DND-41 (cell line): ENCODE results near the gene SUN5.
"Not testable (repeated sequence)": the region's sequence is repeated elsewhere in the genome, so short reads cannot be mapped to it uniquely, and the experiment has no call there.

Source experiments
- ATAC-seq: fragments of 200-7000 bp; cut with Tn5 transposase; 3 replicates; pipeline ENCODE4 v1.9.1; 2021; ENCODE audit warnings: low read depth; ENCODE audit not compliant: insufficient read depth
- DNase-seq: peaks from one replicate; pipeline ENCODE4 v3.0.0-alpha.2; 2020
- H2AFZ ChIP-seq: 2 replicates; pipeline ENCODE4 v1.6.0; 2012; ENCODE audit warnings: low read depth, low read length
- H3K27ac ChIP-seq: 2 replicates; pipeline ENCODE4 v1.5.1; 2012; ENCODE audit warnings: low read length, inconsistent platforms
- H3K27me3 ChIP-seq: fragments of 200-600 bp; sonication (generic); 2 replicates; pipeline ENCODE4 v1.6.0; 2012; ENCODE audit warnings: low read length, mild to moderate bottlenecking, inconsistent platforms; ENCODE audit not compliant: insufficient read depth, poor library complexity
- H3K36me3 ChIP-seq: 2 replicates; pipeline ENCODE4 v1.5.1; 2012; ENCODE audit warnings: low read length, inconsistent platforms; ENCODE audit not compliant: insufficient read depth
- H3K4me1 ChIP-seq: 2 replicates; pipeline ENCODE4 v1.5.1; 2012; ENCODE audit warnings: mild to moderate bottlenecking, low read length; ENCODE audit not compliant: insufficient read depth
- H3K4me2 ChIP-seq: 2 replicates; pipeline ENCODE4 v1.6.0; 2012; ENCODE audit warnings: mild to moderate bottlenecking, moderate library complexity, low read length, inconsistent platforms; ENCODE audit not compliant: insufficient read depth
- H3K4me3 ChIP-seq, 2 experiments: fragments of 200-600 bp in 1 of 2; shearing (Covaris generic) in 1 of 2; 2 replicates each; pipeline ENCODE4 v1.5.1; 2012 to 2016; ENCODE audit warnings: inconsistent platforms in 2 of 2, low read length in 2 of 2, mild to moderate bottlenecking in 2 of 2, low read depth in 1 of 2, moderate library complexity in 1 of 2
- H3K79me2 ChIP-seq: 2 replicates; pipeline ENCODE4 v1.6.0; 2012; ENCODE audit warnings: low read length, inconsistent platforms; ENCODE audit not compliant: insufficient read depth
- H3K9ac ChIP-seq: 2 replicates; pipeline ENCODE4 v1.6.0; 2012; ENCODE audit warnings: low read depth, mild to moderate bottlenecking, inconsistent platforms, low read length, moderate library complexity
- H3K9me3 ChIP-seq: 2 replicates; pipeline ENCODE4 v1.5.1; 2012; ENCODE audit warnings: low read length, moderate library complexity, mild to moderate bottlenecking, inconsistent platforms; ENCODE audit not compliant: insufficient read depth, severe bottlenecking
- H4K20me1 ChIP-seq: 2 replicates; pipeline ENCODE4 v1.6.0; 2012; ENCODE audit warnings: low read length; ENCODE audit not compliant: insufficient read depth
- CTCF ChIP-seq: IDR thresholded peaks from 2 replicates; pipeline ENCODE4 v1.5.1; 2012; ENCODE audit warnings: borderline replicate concordance, low read length, moderate library complexity, mild to moderate bottlenecking; ENCODE audit not compliant: poor library complexity, severe bottlenecking; ENCODE audit errors: extremely low read depth
- EZH2 ChIP-seq: IDR thresholded peaks from 3 replicates; pipeline ENCODE4 v1.6.1; 2012; ENCODE audit warnings: borderline replicate concordance, low read depth, mild to moderate bottlenecking, moderate library complexity, low read length, inconsistent platforms; ENCODE audit not compliant: severe bottlenecking

Gene SUN5

GRCh38 chr20:32957459-32957858 lies 46.8 kb downstream of the SUN5 start:
- H3K9ac ChIP-seq, result no peak overlapping the region
- no peak for TF ChIP-seq CTCF
- TF ChIP-seq EZH2, result no peak
- H3K4me2 ChIP-seq, result no peak overlapping the region
- ATAC-seq, result no peak
- H3K4me1 ChIP-seq, result no peaks in the 10 kb centered on the region
- H3K36me3 ChIP-seq, result no peaks in the 10 kb centered on the region
- DNase-seq, result no peak
- H3K9me3 ChIP-seq, result peaks cover 26% of the 10 kb centered on the region
- no peak overlapping the region for H3K4me3 ChIP-seq
- H4K20me1 ChIP-seq, result no peaks in the 10 kb centered on the region
- H3K27ac ChIP-seq, result no peak overlapping the region
- no peaks in the 10 kb centered on the region for H3K27me3 ChIP-seq
- H3K79me2 ChIP-seq, result no peaks in the 10 kb centered on the region
- H2AFZ ChIP-seq, result no peak overlapping the region

- H3K4me3 ChIP-seq, H3K9ac ChIP-seq, H3K79me2 ChIP-seq, H3K4me1 ChIP-seq, ATAC-seq, H3K36me3 ChIP-seq, H3K4me2 ChIP-seq, H4K20me1 ChIP-seq, DNase-seq, H3K27ac ChIP-seq, H3K27me3 ChIP-seq, H3K9me3 ChIP-seq, H2AFZ ChIP-seq: not testable (repeated sequence)
These were observed 53.7 kb downstream of the SUN5 start for GRCh38 chr20:32950539-32950938.

DNA sequence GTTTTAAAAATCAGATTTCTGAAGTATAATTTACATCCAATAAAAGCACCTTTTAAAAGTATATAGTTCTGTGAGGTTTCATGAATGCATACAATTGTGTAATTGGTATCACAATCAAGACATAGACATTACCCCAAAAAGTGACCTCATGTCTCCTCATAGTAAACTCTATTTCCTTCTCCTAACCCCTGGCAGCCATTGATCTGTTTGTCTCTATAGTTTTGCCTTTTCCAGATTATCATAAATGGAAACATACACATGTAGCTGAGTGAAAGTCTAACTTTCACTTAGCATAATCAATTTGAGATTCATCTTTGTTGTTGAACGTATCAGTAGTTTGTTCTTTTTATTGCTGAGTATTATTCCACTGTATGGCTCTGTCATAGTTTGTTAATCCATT lies 57.6 kb downstream of the SUN5 start:
- no peaks in the 10 kb centered on the region for H3K9me3 ChIP-seq
- no peaks in the 10 kb centered on the region for H3K36me3 ChIP-seq
- H3K4me2 ChIP-seq, result no peak overlapping the region
- H4K20me1 ChIP-seq, result no peaks in the 10 kb centered on the region
- H3K79me2 ChIP-seq, result no peaks in the 10 kb centered on the region
- H3K27ac ChIP-seq, result no peak overlapping the region
- H3K4me3 ChIP-seq, result no peak overlapping the region
- no peak overlapping the region for H3K9ac ChIP-seq
- DNase-seq (no peak), ATAC-seq (no peak)
- no peaks in the 10 kb centered on the region for H3K27me3 ChIP-seq
- no peak overlapping the region for H2AFZ ChIP-seq
- H3K4me1 ChIP-seq, result no peaks in the 10 kb centered on the region
- TF ChIP-seq CTCF, result no peak
- TF ChIP-seq EZH2, result no peak

- Histone ChIP-seq H3K4me2 (no peak overlapping the region), H3K27me3 (no peaks in the 10 kb centered on the region), H3K4me3 (no peak overlapping the region)
These were observed 58.5 kb downstream of the SUN5 start for GRCh38 chr20:32945710-32946221.

More at GRCh38 chr20:32945710-32946221, 58.5 kb downstream of the SUN5 start:
- Histone ChIP-seq H3K36me3 (no peaks in the 10 kb centered on the region), H4K20me1 (no peaks in the 10 kb centered on the region), H3K9ac (no peak overlapping the region), H3K9me3 (no peaks in the 10 kb centered on the region), H3K4me1 (no peaks in the 10 kb centered on the region), H2AFZ (no peak overlapping the region; the same call in 1 of the 2 replicates), H3K79me2 (no peaks in the 10 kb centered on the region), H3K27ac (no peak overlapping the region)
- peak; percentile 64 for TF ChIP-seq CTCF
- no peak for TF ChIP-seq EZH2
- peak; percentile 79 for ATAC-seq
- DNase-seq, result no peak
